DMS 273 (cell line): ENCODE results near the gene CCR1.
"Not testable (repeated sequence)": the region's sequence is repeated elsewhere in the genome, so short reads cannot be mapped to it uniquely, and the experiment has no call there.

ENCODE experiments used
- DNase-seq: peaks from one replicate; lab custom pipeline; 2025; ENCODE audit not compliant: unreplicated experiment; lab: John Stamatoyannopoulos, UW

The CCR1 gene

DNA sequence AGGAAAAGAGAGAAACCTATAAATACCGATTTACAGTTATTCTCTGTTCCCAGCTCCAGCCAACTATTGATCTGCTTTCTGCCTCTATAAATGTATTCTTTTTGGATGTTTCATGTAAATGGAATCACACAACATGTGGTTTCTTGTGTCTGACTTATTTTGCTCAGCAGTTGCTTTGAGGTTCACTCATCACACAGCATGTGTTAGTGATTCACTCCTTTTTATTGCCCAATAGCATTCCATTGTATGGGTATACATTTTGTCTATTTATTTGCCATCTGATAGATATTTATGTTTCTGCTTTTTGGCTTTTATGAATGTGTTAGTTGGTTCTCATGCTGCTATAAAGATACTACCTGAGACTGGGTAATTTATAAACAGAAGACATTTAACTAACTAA is 23.6 kb downstream of the CCR1 start:
- DNase-seq = no peak

DNA sequence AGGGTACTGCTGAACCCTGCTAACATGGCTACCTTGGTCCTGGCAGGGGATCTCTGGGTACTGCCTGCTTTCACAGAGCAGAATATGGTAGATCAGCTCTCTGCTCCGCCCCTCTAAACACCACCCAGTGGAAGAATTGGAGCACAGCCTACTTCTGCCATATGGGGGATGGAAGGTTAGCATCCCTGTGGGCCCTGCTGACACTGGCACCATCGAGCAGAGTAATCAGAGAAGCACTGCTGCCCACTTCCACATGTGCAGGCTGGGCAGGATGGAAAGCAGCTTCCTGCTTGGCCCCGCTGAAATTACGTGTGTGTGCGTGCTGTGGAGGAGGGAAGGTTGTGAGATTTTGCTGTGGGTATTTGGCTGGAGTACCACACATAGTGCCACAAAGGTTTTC is 24.8 kb downstream of the CCR1 start:
- DNase-seq = peak; percentile 47

DNA sequence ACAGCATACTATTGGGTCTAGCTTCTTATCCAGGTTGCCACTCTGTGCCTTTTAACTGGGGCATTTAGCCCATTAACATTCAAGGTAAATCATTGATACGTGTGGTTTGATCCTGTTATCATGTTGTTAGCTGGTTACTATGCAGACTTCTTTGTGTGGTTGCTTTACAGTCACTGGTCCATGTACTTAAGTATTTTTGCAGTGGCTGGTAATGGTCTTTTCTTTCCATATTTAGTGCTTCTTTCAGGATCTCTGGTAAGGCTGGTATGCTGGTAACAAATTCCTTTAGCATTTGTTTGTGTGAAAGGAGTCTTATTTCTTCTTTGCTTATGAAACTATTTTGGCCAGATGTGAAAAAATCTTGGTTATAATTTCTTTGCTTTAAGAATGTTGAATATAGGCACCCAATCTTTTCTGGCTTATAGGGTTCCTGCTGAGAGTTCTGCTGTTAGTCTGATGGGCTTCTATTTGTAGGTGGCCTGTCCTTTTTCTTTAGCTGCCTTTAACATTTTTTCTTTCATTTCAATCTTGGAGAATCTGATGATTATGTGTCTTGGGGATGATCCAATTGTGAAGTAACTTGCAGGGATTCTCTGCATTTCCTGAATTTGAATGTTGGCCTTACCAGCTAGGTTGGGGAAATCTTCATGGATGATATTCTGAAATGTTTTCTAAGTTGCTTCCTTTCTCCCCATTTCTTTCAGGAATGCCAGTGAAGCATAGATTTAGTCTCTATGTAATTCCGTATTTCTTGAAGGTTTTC is 39.3 kb downstream of the CCR1 start:
- DNase-seq = no peak

DNA sequence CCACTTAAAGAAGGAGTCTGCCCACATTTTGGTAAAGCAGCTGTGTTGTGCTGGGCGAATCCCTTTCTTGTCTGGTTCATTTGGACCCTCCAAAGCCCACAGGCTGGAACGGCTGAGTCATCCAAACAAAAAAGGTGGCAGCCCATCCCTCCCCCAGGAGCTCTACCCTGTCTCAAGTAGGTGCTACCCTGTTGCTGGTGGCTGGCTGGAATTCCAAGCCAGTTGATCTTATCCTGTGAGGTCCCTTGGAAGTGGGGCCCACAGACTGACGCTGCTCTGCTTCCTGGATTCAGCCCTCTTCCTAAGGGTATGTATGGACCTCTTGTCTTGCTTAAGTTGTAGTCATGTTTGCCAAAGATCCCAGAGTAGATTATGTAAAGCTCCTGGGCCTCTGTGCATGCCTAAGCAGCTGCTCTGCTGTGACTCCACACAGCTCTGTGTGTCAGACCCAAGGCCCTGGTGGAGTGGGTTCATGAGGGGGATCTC is 44.5 kb downstream of the CCR1 start:
- DNase-seq = no peak

DNA sequence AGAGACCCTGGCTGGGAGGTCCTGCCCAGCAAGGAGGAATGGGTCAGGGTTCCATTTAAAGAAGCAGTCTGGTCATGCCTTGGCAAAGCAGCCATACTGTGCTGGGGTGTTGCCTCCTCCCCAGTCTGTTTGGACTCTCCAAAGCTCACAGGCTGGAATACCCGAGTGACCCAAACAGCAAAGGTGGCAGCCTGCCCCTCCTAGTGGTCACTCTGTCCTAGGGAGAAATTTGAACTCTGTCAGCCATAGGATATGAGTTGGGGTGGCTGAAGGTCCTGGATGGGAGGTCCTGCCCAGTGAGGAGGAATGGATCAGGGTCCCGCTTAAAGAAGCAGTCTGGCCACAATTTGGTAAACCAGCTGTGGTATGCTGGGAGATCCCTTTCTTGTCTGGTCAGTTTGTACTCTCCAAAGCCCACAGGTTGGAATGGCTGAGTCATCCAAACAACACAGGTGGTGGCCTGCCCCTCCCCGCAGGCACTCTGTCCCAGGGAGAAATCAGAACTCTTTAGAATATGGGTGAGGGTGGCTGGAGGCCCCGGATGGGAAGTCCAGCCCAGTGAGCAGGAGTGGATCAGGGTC is 45.0 kb downstream of the CCR1 start:
- no peak for DNase-seq

DNA sequence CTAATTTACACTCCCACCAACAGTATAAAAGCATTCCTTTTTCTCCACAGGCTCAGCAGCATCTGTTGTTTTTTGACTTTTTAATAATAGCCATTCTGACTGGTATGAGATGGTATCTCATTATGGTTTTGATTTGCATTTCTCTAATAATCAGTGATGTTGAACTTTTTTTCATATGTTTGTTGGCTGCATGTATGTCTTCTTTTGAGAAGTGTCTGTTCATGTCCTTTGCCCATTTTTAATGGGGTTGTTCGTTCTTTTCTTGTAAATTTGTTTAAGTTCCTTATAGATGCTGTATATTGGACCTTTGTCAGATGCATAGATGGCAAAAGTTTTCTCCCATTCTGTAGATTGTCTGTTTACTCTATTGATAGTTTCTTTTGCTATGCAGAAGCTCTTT is 50.4 kb downstream of the CCR1 start:
- not testable (repeated sequence) for DNase-seq

DNA sequence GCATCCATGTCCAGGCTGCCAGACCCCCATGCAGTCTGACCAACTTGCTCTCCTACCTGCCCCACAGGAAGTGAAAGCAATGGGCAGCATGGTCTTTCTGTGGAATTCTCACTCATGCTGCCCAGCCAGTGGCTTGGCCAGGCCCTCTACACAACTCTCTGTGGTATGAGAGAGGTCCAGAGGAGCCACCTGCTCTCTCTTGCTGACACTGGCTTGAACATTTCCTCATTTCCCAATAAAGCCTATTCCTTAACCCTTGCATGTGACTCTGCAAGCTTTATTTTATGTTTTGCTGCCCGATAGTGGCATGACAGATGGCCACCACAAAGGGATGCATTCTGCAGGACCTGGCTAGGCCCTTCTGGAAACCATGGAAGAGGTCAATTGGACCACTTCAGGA is 53.8 kb downstream of the CCR1 start:
- DNase-seq = no peak
